Stimulated activated CD4-positive, alpha-beta T cell treated with anti-CD3 and anti-CD28 coated beads, TNF-alpha, amount 100 ng/mL, for 24 hours (primary cell): Measurements from ENCODE around the gene CRYGC.

Source experiments
- DNase-seq, 3 experiments: peaks; one replicate each; pipeline ENCODE4 v3.0.0-alpha.2; 2020; ENCODE audit warnings: low read depth in 3 of 3

The CRYGC gene

DNA sequence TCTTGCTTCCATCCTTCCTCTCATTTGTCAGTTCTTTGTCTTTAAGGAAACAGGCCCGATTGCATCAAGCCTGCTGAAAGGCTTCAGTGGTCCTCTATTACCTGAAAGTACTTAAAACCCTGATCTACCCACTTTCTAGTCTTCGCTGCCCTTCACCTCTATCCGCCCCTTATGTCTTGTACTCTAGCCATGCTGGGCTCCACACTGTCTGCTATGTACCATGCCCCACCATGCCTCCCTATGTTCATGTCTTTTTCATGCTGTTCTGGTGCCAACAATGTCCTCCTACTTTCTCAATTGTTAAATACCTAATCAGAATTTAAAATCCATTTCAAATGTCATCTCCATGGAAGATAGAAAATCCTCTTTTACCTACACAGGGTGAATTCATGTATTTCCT lies 33.5 kb downstream of the CRYGC start:
- no peak for DNase-seq

DNA sequence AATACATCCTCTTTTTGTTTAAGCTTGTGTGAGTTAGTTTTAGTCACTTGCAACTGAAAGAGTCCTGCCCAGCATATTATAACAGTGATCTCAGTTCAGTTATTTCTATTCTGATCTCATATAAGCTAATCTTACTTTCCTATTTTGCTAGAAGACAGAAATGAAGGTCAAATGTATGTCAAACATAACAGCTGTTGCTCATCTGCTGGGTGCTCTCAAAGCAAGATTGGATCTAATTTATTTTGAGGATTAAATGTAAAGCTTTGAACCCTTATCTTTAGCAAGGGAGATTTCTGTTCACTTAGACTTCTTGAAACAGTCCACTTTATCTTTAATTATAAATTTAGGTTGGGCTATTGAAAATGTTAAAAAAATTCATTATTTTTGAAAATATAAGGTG lies 36.5 kb downstream of the CRYGC start:
- DNase-seq = no peak

GRCh38 chr2:208092093-208092832 lies 37.4 kb downstream of the CRYGC start:
- DNase-seq = no peak

GRCh38 chr2:208090420-208090819 lies 39.2 kb downstream of the CRYGC start:
- no peak for DNase-seq

DNA sequence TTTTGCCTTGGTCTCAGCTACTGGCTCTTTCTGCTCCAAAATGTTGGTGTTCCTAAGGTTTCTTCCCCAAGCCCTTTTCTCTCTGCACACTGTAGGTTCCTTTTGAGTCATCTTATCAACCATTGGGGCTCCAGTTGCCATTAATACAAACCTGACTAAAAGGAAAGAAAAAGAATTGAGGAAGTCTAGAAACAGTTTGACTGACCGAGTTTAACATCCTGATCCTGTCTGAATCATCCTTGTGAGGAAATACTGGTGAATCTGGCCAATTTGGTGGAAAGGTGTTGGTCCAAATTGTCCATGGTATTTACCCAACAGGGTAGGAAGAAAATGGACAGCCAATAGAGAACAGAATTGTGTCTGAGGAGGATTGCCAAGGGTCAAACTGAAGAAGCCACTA lies 43.6 kb downstream of the CRYGC start:
- no peak for DNase-seq

- no peak for DNase-seq
These were observed 45.8 kb downstream of the CRYGC start for GRCh38 chr2:208083807-208084206.
